Cardiac septum (tissue), 1 donor: ENCODE results near the gene PCYOX1L. TPM values are rescaled to one million over a fixed set of nuclear protein-coding genes. Genes with fewer than 3 reads are reported as not detected.

Experiments
- DNase-seq: peaks from one replicate; pipeline ENCODE4 v3.0.0-alpha.2; 2020; ENCODE audit warnings: low spot score
- intact Hi-C: fragments of 100-400 bp; cut with DNase I; formaldehyde crosslinking; loops from one replicate; pipeline ENCODE4 v1.14.0; 2022
- total RNA-seq: library from RNA; stranded (reverse); fragmentation: NEBNext Ultra II Directional; extraction: Animal tissue kit (Norgen Biotek cat#: 25700); gene quantifications from one replicate; pipeline ENCODE4 v1.2.1, GENCODE V29; 2021
- donor health status: DM: no; HTN: no; CAD: no.

The PCYOX1L gene
- total RNA-seq, 1 donor from 2014 or later: 4.3 TPM

- intact Hi-C loops: no loop called here
- no peak for DNase-seq
Measured at GRCh38 chr5:149363936-149364335, 6.1 kb downstream of the PCYOX1L start.

- no peak for DNase-seq
- intact Hi-C loops: loop anchor here (5.0 kb wide), 1 partner anchor 203 kb away; no protein-coding TSS in a partner anchor
Measured at GRCh38 chr5:149364719-149365118, 6.9 kb downstream of the PCYOX1L start.

- intact Hi-C loops: loop anchor here (5.0 kb wide), 1 partner anchor 202 kb away; no protein-coding TSS in a partner anchor
Measured at GRCh38 chr5:149365418-149365817, 7.6 kb downstream of the PCYOX1L start.

GRCh38 chr5:149366169-149366729, 8.4 kb downstream of the PCYOX1L start:
- no peak for DNase-seq
- intact Hi-C loops: loop anchor here (5.0 kb wide), 1 partner anchor 201 kb away; no protein-coding TSS in a partner anchor

More at GRCh38 chr5:149365418-149365817, 7.6 kb downstream of the PCYOX1L start:
- no peak for DNase-seq

GRCh38 chr5:149367249-149367971, 9.6 kb downstream of the PCYOX1L start:
- intact Hi-C loops: loop anchor here (5.0 kb wide), 1 partner anchor 200 kb away; no protein-coding TSS in a partner anchor
- DNase-seq: no peak

- intact Hi-C loops: loop anchor here (2.0 to 5.0 kb wide), 2 partner anchors 51 to 199 kb away; no protein-coding TSS in a partner anchor
- DNase-seq: no peak
Measured at GRCh38 chr5:149367972-149368645, 10.3 kb downstream of the PCYOX1L start.

- intact Hi-C loops: loop anchor here (5.0 kb wide), 1 partner anchor 104 kb away; no protein-coding TSS in a partner anchor
- no peak for DNase-seq
Measured at GRCh38 chr5:149370878-149371277, 13.0 kb downstream of the PCYOX1L start.

GRCh38 chr5:149371296-149371962, 13.6 kb downstream of the PCYOX1L start:
- intact Hi-C loops: loop anchor here (5.0 kb wide), 1 partner anchor 104 kb away; no protein-coding TSS in a partner anchor
- DNase-seq: no peak

GRCh38 chr5:149372076-149372795, 14.4 kb downstream of the PCYOX1L start:
- no peak for DNase-seq
- intact Hi-C loops: loop anchor here (5.0 kb wide), 1 partner anchor 105 kb away; no protein-coding TSS in a partner anchor

- DNase-seq: no peak
- intact Hi-C loops: loop anchor here (5.0 kb wide), 1 partner anchor 106 kb away; no protein-coding TSS in a partner anchor
Measured at GRCh38 chr5:149372932-149373331, 15.1 kb downstream of the PCYOX1L start.

- no peak for DNase-seq
- intact Hi-C loops: loop anchor here (5.0 kb wide), 1 partner anchor 107 kb away; no protein-coding TSS in a partner anchor
Measured at GRCh38 chr5:149374303-149374702, 16.5 kb downstream of the PCYOX1L start.

- no peak for DNase-seq
- intact Hi-C loops: loop anchor here (5.0 kb wide), 1 partner anchor 108 kb away; no protein-coding TSS in a partner anchor
Measured at GRCh38 chr5:149374801-149375200, 17.0 kb downstream of the PCYOX1L start.

- intact Hi-C loops: no loop called here
- DNase-seq: no peak
Measured at GRCh38 chr5:149375434-149375833, 17.6 kb downstream of the PCYOX1L start.

GRCh38 chr5:149376104-149376503, 18.3 kb downstream of the PCYOX1L start:
- no peak for DNase-seq
- intact Hi-C loops: no loop called here

GRCh38 chr5:149376711-149377447, 19.0 kb downstream of the PCYOX1L start:
- no peak for DNase-seq
- intact Hi-C loops: no loop called here

- no peak for DNase-seq
- intact Hi-C loops: no loop called here
Measured at GRCh38 chr5:149378241-149378820, 20.5 kb downstream of the PCYOX1L start.

- intact Hi-C loops: no loop called here
- peak; percentile 72 for DNase-seq
Measured at GRCh38 chr5:149379177-149379761, 21.4 kb downstream of the PCYOX1L start, which contains the start of gene IL17B. Gene IL17B, minus strand, starts transcription at chr5:149379292. Its CDS starts 67 bp downstream, at chr5:149379225.
